C4-2B (cell line): ENCODE results near the gene CDK18.
A peak's percentile ranks its signal among the peaks of the same experiment; 100 is the strongest.

Source experiments
- H3K27ac ChIP-seq: fragments of 450-650 bp; 2 replicates; pipeline ENCODE4 v1.5.1; 2017
- CTCF ChIP-seq: fragments of 450-650 bp; conservative IDR thresholded peaks from 2 replicates; pipeline ENCODE4 v1.5.1; 2017; ENCODE audit warnings: mild to moderate bottlenecking
- ZFX ChIP-seq: fragments of 450-650 bp; IDR thresholded peaks from 2 replicates; pipeline ENCODE4 v1.6.1; 2017

The CDK18 gene

GRCh38 chr1:205483372-205483771 is 21.1 kb upstream of the CDK18 start:
- TF ChIP-seq CTCF, result no peak
- no peak for TF ChIP-seq ZFX
- no peak overlapping the region for H3K27ac ChIP-seq

GRCh38 chr1:205484985-205485967 is 19.2 kb upstream of the CDK18 start:
- H3K27ac ChIP-seq, result no peak overlapping the region
- TF ChIP-seq CTCF (peak; percentile 98), ZFX (no peak)

DNA sequence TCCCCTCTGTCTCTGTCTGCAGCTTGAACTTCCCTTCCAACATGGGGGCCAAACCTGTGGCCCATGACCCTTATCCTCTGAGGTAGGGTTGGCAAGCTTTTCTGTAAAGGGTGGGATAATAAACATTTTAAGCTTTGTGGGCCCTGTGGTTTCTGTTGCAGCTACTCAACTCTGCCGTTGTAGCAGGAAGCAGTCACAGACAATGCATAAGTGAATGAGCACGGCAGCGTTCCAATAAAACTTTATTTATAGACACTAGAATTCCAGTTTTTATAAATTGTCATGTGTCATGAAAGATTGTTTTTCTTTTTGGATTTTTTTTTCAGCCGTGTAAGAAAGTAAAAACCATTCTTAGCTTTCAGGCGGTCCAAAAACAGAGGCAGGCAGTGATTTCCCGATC is 18.2 kb upstream of the CDK18 start:
- TF ChIP-seq ZFX, result no peak
- no peak for TF ChIP-seq CTCF
- H3K27ac ChIP-seq, result no peak overlapping the region

DNA sequence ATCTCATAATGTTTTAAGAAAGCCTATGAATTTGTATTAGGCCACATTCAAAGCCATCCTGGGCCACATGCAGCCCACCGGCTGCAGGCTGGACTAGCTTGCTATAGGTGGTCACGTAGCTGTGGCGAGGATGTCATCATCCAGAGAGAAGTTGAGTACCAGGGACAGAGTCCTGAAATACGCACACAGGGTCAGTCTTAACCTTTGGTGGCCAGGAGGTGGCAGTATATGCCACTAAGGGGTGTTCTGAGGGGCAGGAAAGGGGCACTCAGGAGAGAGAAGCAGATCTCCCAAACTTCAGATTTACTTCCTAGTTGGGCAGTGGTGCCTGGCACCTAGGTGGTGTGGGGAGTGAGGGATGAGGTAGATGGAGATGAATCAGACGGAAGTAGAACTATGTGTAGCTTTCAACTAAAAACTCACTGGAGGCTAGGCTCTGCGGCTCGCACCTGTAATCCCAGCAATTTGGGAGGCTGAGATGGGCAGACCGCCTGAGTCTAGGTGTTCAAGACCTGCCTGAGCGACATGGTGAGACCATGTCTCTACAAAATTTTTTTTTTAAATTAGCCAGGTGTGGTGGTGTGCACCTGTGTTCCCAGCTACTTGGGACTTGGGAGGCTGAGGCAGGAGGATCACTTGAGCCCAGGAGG is 16.3 kb upstream of the CDK18 start:
- no peak for TF ChIP-seq ZFX
- peak; percentile 91 for TF ChIP-seq CTCF
- H3K27ac ChIP-seq, result no peak overlapping the region

DNA sequence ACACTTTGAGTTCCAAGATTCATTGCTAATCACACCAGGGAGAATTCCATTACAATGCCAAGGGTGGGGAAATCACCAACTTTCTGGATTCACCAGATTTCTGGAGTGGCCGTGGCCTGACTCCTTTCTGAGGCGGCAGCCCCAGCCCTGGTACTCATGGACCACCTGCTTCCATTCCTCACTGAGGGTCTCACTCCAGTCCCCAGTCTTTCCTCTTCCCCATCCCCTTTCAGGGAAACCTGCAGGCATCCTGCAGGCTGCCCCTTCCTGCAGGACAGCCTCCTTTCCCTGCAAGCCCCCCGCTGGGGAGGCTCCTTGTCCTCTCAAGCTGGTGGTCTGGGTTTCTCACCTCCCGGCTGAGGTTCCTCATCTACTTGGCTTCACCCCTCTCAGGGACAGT is 12.7 kb upstream of the CDK18 start:
- no peak overlapping the region for H3K27ac ChIP-seq
- TF ChIP-seq CTCF, result no peak
- no peak for TF ChIP-seq ZFX

- peak overlapping the region; percentile 10 for H3K27ac ChIP-seq
- TF ChIP-seq CTCF (no peak), ZFX (no peak)
Measured at GRCh38 chr1:205492201-205492667, 12.2 kb upstream of the CDK18 start.

GRCh38 chr1:205492774-205493173 is 11.7 kb upstream of the CDK18 start:
- TF ChIP-seq ZFX (no peak), CTCF (no peak)
- peak overlapping the region; percentile 10 for H3K27ac ChIP-seq
